NCI-H748 (cell line): Measurements from ENCODE around the gene KLK8.

Source experiments
- DNase-seq: peaks from one replicate; lab custom pipeline; 2025; ENCODE audit not compliant: unreplicated experiment; lab: John Stamatoyannopoulos, UW

The KLK8 gene

GRCh38 chr19:51018745-51019543 lies 17.5 kb upstream of the KLK8 start:
- DNase-seq: peak; percentile 57

DNA sequence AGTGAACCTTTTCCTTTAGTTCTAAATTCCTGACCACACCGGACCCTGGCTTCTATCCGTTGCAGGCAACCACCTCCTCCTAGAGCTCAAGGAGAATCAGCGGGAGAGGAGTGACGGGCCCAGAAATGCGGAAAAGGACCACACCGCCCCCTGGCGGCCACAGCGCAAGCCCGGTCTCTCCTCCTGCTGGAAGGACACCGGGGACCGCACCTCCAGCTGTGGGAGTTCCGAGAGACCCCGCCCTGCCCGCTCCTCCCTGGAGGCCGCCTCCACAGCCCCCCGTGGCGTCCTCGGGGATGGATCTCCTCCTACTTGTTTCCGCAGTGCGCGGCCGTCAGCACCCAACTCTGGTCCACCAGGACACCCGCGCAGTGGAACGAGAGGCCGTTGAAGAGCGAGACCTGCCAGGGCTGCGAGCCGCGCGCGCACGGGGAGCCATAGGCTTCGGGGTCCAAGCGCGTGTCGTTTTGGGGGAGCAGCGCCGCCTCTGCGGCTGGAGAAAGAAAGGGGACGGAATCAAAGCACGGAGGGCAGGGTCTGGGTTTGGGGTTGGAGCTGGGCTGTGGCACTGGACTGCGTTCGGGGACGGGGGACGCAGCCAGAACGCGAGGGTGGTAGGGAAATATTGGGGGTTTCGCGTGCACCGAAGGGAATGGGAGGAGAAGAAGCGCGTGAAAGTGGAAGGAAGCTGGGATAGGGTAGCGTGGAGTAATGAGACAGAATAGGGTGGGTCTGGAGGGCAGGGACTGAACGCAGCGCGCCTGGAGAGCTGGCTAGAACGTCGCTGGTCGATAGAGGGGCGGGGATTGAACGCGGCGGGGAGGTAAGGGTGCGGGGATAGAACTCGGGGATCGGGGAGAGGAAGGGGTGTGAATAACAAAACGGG lies 15.6 kb upstream of the KLK8 start:
- peak; percentile 70 for DNase-seq

GRCh38 chr19:51015691-51016267 lies 14.4 kb upstream of the KLK8 start:
- no peak for DNase-seq

DNA sequence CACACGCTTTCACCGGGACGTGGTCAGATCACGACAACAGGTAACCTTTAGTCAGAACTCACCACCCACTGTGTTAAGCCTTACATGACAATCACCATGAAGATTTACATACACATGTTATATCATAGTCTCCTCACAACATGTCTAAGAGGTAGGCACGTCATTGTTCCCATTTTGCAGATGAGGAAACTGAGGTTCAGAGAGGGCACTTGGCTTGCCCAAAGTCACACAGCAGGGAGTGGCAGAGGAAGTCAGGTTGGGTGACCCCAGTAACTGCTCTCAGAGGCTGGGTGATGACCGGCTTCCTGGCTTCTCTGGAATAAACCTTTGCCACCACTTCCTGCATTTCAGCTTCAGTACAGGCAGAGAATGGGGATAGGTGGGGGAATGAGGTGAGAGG lies 12.8 kb upstream of the KLK8 start:
- DNase-seq: no peak

GRCh38 chr19:51012661-51013190 lies 11.3 kb upstream of the KLK8 start:
- DNase-seq: no peak

DNA sequence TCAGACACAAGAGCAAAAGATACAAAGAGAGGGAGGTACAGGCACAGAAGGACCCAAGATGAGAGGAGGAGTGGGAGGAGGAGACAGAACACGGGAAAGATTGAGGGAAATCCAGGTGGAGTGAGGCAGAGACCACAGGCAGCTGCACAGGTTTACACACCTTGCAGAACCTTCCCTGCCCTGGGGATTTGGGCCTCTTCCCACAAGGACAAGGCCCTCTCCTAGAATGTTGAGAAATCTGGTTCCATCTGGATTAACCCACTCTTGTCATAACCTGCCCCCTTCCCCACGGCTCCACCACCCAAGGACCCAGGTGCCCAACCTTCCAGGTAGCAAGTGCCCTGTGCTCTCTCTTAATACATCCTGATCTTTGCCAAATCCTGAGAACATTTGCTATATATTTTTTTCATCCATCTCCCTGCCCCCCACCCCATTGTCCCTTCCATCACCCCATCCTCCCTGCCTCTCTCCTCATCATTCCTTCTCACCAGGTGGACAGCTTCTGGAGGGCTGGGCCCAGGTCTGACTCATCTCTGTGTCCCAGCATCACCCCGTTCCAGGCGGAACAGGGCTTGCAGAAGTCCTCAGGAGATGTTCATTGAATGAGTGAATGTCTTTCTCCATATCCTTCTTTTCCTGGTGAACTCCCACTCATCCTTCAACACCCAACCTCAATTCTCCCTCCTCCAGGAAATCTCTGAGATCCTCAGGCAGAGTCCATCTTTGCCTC lies 8.8 kb upstream of the KLK8 start:
- no peak for DNase-seq

- DNase-seq: no peak
These were observed 7.9 kb upstream of the KLK8 start for GRCh38 chr19:51009061-51009891.

DNA sequence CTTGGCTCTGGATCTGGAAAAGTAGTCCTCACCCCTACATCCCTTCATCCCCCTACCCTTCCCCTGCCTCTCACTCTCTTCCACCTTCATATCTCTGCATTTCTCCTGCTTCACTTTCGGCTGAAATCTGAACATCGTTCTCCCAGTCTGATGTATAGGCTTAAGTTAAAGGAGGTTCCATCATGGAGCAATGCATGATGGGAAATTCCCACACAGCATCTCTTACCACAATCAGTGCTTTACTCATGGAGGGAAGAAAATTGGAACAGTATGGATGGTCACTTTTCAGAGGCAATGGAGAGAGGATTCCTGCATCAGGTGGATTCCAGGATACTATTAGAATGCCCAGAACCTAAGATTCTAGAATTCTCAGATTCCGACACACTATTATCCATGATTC lies 6.1 kb upstream of the KLK8 start:
- no peak for DNase-seq

DNA sequence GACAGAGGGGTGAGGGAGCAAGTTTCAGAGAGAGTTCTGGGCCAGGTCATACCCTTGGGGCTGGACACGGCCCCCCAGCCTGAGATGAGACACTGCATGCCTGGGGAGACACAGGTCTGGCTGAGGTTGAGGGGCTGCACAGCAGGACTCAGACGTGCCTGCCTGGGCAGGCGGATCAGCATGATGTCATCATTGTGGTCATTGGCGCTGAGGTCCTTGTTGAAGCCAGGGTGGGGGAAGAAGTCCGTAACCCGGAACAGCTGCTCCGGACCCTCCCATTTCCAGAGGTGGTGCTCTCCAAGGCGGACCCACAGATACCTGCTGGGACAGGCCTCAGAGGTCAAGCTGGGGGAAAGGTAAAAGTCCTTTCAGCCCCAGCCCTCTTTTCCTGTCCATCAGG lies 5.0 kb upstream of the KLK8 start:
- DNase-seq: no peak

- DNase-seq: no peak
These were observed 3.8 kb upstream of the KLK8 start for GRCh38 chr19:51005248-51005647.

GRCh38 chr19:51003316-51003715 lies 1.9 kb upstream of the KLK8 start:
- no peak for DNase-seq

DNA sequence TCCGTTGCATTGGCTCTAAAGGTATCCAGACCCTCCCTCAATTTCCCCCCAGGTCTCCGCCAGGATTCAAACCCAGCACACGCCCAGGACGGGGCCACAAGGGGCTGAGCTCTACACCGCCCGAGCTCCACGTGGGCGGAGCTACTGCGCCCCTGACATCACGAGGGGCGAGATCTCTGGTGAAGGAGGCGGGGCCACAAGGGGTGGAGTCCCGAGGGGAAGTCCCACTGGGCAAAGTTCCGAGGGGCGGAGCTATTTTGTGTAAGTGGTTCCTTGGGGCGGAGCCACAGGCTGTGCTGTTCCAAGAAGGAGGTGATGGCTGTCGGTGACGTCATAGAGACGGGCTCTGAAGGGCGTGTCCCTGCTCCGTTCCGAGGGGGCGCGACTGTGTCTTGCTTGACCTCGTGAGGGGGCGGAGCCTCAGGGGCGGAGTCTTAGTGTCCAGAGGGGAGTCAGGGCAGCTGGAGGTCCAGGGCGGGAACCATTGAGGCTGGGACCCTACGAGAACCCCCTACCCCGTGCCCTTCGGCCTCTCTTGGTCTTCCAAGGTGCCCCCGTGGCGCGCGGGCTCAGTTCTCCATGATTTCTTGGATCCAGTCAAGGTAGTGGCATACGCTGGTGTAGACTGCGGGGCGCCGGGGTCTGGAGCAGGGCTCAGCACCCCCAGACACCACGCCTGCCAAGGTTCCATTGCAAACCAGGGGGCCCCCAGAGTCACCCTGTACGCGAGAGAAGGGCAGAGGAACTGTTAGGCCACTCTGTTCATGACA lies 1.3 kb upstream of the KLK8 start:
- peak; percentile 62 for DNase-seq

GRCh38 chr19:51002089-51002532 lies 707 bp upstream of the KLK8 start:
- DNase-seq: no peak

GRCh38 chr19:51000981-51001380 lies 423 bp downstream of the KLK8 start:
- DNase-seq: no peak

GRCh38 chr19:51000426-51000825 lies 978 bp downstream of the KLK8 start:
- DNase-seq: no peak

GRCh38 chr19:50998686-50999085 lies 2.7 kb downstream of the KLK8 start:
- no peak for DNase-seq

DNA sequence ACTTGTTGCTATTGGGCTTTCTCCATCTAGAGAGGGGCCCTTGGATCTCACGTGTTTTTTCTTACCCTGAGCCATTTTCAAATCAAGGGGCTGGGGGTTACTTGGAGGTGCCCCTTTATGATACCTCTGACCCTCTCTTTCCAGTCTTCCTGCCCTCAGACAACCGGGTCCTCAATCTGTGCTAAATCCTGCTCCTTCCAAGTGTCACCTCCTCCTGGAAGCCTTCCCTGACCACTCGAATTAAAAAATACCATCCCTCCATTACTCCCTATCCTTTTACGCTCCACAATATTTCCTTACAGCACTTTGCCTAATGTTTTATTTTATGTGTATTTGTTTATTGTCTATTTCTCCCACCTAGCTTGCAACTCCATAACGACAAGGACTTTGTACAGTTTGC lies 3.3 kb downstream of the KLK8 start:
- DNase-seq: no peak

GRCh38 chr19:50994129-50994528 lies 7.3 kb downstream of the KLK8 start:
- DNase-seq: no peak

DNA sequence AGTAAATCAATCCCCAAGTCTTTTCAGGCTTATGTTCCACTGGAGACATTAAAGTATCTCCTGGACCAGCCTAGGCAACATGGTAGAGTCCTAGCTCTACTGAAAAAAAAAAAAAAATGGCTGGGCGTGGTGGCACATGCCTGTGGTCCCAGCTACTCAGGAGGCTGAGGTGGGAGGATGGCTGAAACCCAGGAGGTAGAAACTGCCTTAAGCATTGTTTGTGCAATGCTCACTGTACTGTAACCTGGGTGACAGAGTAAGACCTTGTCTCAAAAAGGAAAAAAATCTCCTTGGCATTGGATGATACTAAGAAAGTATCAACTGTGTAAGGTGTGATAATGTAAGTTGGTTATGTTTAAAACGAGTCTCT lies 8.8 kb downstream of the KLK8 start:
- no peak for DNase-seq
